T-cell (primary cell): ENCODE data around the gene COX4I1. TPM values are rescaled to one million over a fixed set of nuclear protein-coding genes. Genes with fewer than 3 reads are reported as not detected.

Source experiments
- ATAC-seq, 4 experiments: fragments of 200-7000 bp in 3 of 4; fragments of 150-1000 bp in 1 of 4; cut with Tn5 transposase; replicated peaks in 1 of 4; 1 replicate in 3 of 4; 2 replicates in 1 of 4; pipeline ENCODE4 v1.10.0; 2021; ENCODE audit warnings: moderate library complexity in 3 of 4, mild to moderate bottlenecking in 2 of 4, moderate number of reproducible peaks in 1 of 4
- CTCF ChIA-PET, 2 donors: fragments of 300-600 bp; sonication (Branson Sonifier 250); formaldehyde crosslinking; loops; one replicate each; lab custom pipeline; 2022; ENCODE audit warnings: antibody characterized with exemption in 2 of 2; lab: Charles Lee
- POLR2A ChIA-PET, 2 donors: fragments of 300-600 bp; sonication (Branson Sonifier 250); formaldehyde crosslinking; loops; one replicate each; lab custom pipeline; 2022; ENCODE audit warnings: antibody characterized with exemption in 2 of 2; lab: Charles Lee
- DNase-seq, 35 experiments: peaks; one replicate each; pipeline versions ENCODE4 v3.0.0 to v3.0.0-alpha.2; 2013 to 2023
- H3K27ac ChIP-seq: one replicate; pipeline ENCODE4 v1.5.1; 2013; ENCODE audit warnings: low read length
- H3K27me3 ChIP-seq, 2 experiments: replicated peaks in 1 of 2; 1 replicate in 1 of 2; 2 replicates in 1 of 2; pipeline versions ENCODE4 v1.6.1 to v1.7.0; 2013; ENCODE audit warnings: low read length in 1 of 2, mixed read lengths in 1 of 2; ENCODE audit not compliant: control insufficient read depth in 2 of 2, insufficient read depth in 2 of 2; ENCODE audit errors: extremely low read depth in 1 of 2
- H3K36me3 ChIP-seq, 2 donors: 1 replicate in 1 of 2; 2 replicates in 1 of 2; pipeline versions ENCODE4 v1.6.1 to v1.7.0; 2013; ENCODE audit warnings: low read length in 1 of 2; ENCODE audit not compliant: control insufficient read depth in 2 of 2, insufficient read depth in 1 of 2; ENCODE audit errors: extremely low read depth in 1 of 2
- H3K4me1 ChIP-seq, 2 experiments: 1 replicate in 1 of 2; 2 replicates in 1 of 2; pipeline versions ENCODE4 v1.6.1 to v1.7.0; 2013; ENCODE audit warnings: low read length in 2 of 2, mixed read lengths in 1 of 2; ENCODE audit not compliant: insufficient read depth in 2 of 2, control insufficient read depth in 1 of 2; ENCODE audit errors: extremely low read depth in 1 of 2
- H3K4me3 ChIP-seq, 2 donors: 1 replicate in 1 of 2; 2 replicates in 1 of 2; pipeline versions ENCODE4 v1.5.1 to v1.7.0; 2013; ENCODE audit warnings: mild to moderate bottlenecking in 2 of 2, low read length in 1 of 2, moderate library complexity in 1 of 2; ENCODE audit not compliant: control insufficient read depth in 1 of 2; ENCODE audit errors: extremely low read depth in 1 of 2
- H3K9me3 ChIP-seq: 2 replicates; pipeline ENCODE4 v1.7.0; 2013
- H3K27ac Mint-ChIP-seq, 2 donors: one replicate each; pipeline ENCODE4 v1.8.0; 2020 to 2021; ENCODE audit warnings: mild to moderate bottlenecking in 2 of 2, mixed read lengths in 2 of 2
- H3K27me3 Mint-ChIP-seq, 2 donors: one replicate each; pipeline ENCODE4 v1.8.0; 2021 to 2022; ENCODE audit warnings: mixed read lengths in 2 of 2
- H3K36me3 Mint-ChIP-seq: one replicate; pipeline ENCODE4 v1.8.0; 2021; ENCODE audit warnings: mixed read lengths
- H3K4me1 Mint-ChIP-seq, 3 donors: one replicate each; pipeline ENCODE4 v1.8.0; 2020 to 2022; ENCODE audit warnings: mixed read lengths in 3 of 3, mild to moderate bottlenecking in 1 of 3
- H3K4me3 Mint-ChIP-seq, 3 donors: one replicate each; pipeline ENCODE4 v1.8.0; 2020 to 2022; ENCODE audit warnings: mild to moderate bottlenecking in 3 of 3, mixed read lengths in 3 of 3, moderate library complexity in 3 of 3
- H3K9me3 Mint-ChIP-seq, 3 donors: one replicate each; pipeline ENCODE4 v1.8.0; 2020 to 2022; ENCODE audit warnings: mixed read lengths in 3 of 3
- WGBS: methylation state at CpG from one replicate; pipeline ENCODE4 v1.1.5; 2013; ENCODE audit warnings: missing lambda C conversion rate; ENCODE audit not compliant: insufficient coverage; 5-methylcytosine and 5-hydroxymethylcytosine counted together
- total RNA-seq, 35 experiments: library from RNA in 6 of 35; stranded (reverse) in 6 of 35; fragments of 120-200 nt in 1 of 35; gene quantifications; one replicate each; pipeline versions ENCODE4 v1.2.1 to v1.2.4 and lab custom pipeline; 2013 to 2026

Gene COX4I1
- total RNA-seq, 5 donors from 2014 or later (not counting 1 experiment from before 2014, with no cell fraction given): 542 to 606 (median 574) TPM

DNA sequence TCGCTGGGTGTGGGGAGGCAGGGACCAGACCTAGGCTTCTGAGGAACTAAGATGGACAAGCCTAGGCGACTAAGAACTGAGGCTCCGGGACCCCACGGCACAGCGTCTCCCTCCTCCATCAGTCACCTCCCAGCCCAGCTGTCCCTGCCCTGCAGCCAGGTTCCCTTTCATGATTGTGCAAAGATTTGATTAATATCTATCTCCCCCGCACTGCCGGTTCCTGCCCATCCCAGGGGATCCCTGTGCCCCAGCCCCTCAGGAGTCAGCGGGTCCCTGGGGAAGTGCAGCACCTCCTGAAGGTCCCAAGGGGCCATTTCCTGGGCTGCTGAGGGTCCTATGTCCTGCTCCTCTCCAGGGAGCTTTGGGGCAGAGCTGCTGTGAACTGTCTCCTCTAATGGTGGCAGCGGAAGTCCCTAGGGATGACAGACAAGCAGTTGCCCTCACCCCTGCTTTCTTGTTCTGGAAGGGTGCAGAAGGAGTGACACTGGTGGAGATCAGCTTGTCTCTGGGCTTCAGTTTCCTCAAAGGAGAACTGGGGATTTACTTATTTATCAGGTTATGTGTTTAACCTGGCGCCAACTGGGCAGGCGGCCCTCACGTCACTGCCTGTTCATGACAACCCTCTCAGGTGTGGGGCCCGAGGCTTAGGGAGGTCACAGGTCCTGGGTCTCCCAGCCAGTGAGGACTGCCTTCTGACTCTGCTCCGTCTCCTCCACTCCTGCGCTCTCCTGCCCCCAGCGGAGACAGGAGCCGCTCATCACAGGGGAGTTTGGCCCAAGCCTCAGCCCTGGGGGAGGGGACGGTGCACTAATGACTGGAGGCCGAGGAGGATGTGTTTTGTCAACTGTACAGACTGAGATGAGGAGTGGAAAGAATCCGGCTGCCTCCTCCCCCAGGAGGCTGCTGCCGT is 46.7 kb upstream of the COX4I1 start:
- no peak for DNase-seq
- H3K27ac Mint-ChIP-seq: no peak overlapping the region
- H3K4me3 Mint-ChIP-seq: peak overlapping the region in 1 of 3 donors; percentile 28
- ChIA-PET CTCF (interaction anchor here in 1 of 2 donors (0.6 kb wide), 1 partner anchor 67 kb away, joined by 8 read pairs; no protein-coding TSS in a partner anchor), POLR2A (interaction anchor here in 1 of 2 donors (0.5 to 0.6 kb wide), 2 partner anchors 161 to 1678 kb away, joined by 3 to 4 read pairs; no protein-coding TSS in a partner anchor)
- no peak for ATAC-seq
- H3K9me3 Mint-ChIP-seq: no peaks in the 10 kb centered on the region
- no peak overlapping the region for H3K4me3 ChIP-seq
- H3K4me1 ChIP-seq: peaks cover 0 to 17% of the 10 kb centered on the region in 2 experiments
- H3K9me3 ChIP-seq: no peaks in the 10 kb centered on the region
- peaks cover 0 to 61% of the 10 kb centered on the region in 2 experiments for H3K27me3 ChIP-seq
- H3K27ac ChIP-seq: no peak overlapping the region
- H3K36me3 Mint-ChIP-seq: no peaks in the 10 kb centered on the region
- H3K27me3 Mint-ChIP-seq: peaks cover 11 to 39% of the 10 kb centered on the region in 2 donors
- H3K36me3 ChIP-seq: no peaks in the 10 kb centered on the region
- 91% methylated on average over 15 of the region's 21 CpGs for WGBS
- H3K4me1 Mint-ChIP-seq: peaks cover 5 to 15% (median 6%) of the 10 kb centered on the region in 3 donors

GRCh38 chr16:85753559-85753958 is 45.9 kb upstream of the COX4I1 start:
- Mint-ChIP-seq H3K9me3 (no peaks in the 10 kb centered on the region), H3K4me1 (peaks cover 5 to 16% (median 6%) of the 10 kb centered on the region in 3 donors), H3K36me3 (no peaks in the 10 kb centered on the region), H3K4me3 (no peak overlapping the region), H3K27me3 (peaks cover 6 to 45% of the 10 kb centered on the region in 2 donors), H3K27ac (no peak overlapping the region)
- Histone ChIP-seq H3K27me3 (peaks cover 0 to 64% of the 10 kb centered on the region in 2 experiments), H3K4me3 (no peak overlapping the region), H3K27ac (no peak overlapping the region), H3K9me3 (no peaks in the 10 kb centered on the region), H3K4me1 (peaks cover 0 to 17% of the 10 kb centered on the region in 2 experiments), H3K36me3 (no peaks in the 10 kb centered on the region)
- CTCF ChIA-PET: no interaction called here
- WGBS: 100% methylated on average over 1 of the region's 6 CpGs
- POLR2A ChIA-PET: no interaction called here
- no peak for ATAC-seq
- no peak for DNase-seq

GRCh38 chr16:85753976-85754375 is 45.5 kb upstream of the COX4I1 start:
- H3K27ac Mint-ChIP-seq: no peak overlapping the region
- CTCF ChIA-PET: no interaction called here

GRCh38 chr16:85754413-85754812 is 45.1 kb upstream of the COX4I1 start:
- peaks cover 8 to 23% (median 15%) of the 10 kb centered on the region in 3 donors for H3K4me1 Mint-ChIP-seq
- H3K9me3 ChIP-seq: no peaks in the 10 kb centered on the region
- WGBS: 73% methylated on average over 4 of the region's 7 CpGs
- ATAC-seq (no peak), DNase-seq (no peak)
- H3K27ac ChIP-seq: no peak overlapping the region
- POLR2A ChIA-PET: no interaction called here
- H3K36me3 Mint-ChIP-seq: no peaks in the 10 kb centered on the region
- no peaks in the 10 kb centered on the region for H3K9me3 Mint-ChIP-seq
- H3K27me3 Mint-ChIP-seq: peaks cover 13 to 51% of the 10 kb centered on the region in 2 donors
- H3K27me3 ChIP-seq: peaks cover 0 to 70% of the 10 kb centered on the region in 2 experiments
- no peaks in the 10 kb centered on the region for H3K36me3 ChIP-seq
- no peak overlapping the region for H3K4me3 ChIP-seq
- H3K4me3 Mint-ChIP-seq: no peak overlapping the region
- H3K4me1 ChIP-seq: peaks cover 0 to 24% of the 10 kb centered on the region in 2 experiments
- no peak overlapping the region for H3K27ac Mint-ChIP-seq
- CTCF ChIA-PET: no interaction called here

More at GRCh38 chr16:85753976-85754375, 45.5 kb upstream of the COX4I1 start:
- H3K9me3 Mint-ChIP-seq: no peaks in the 10 kb centered on the region
- Histone ChIP-seq H3K4me1 (peaks cover 0 to 20% of the 10 kb centered on the region in 2 experiments), H3K36me3 (no peaks in the 10 kb centered on the region), H3K9me3 (no peaks in the 10 kb centered on the region), H3K4me3 (no peak overlapping the region), H3K27me3 (peaks cover 0 to 68% of the 10 kb centered on the region in 2 experiments), H3K27ac (no peak overlapping the region)
- DNase-seq (no peak), ATAC-seq (no peak)
- H3K4me3 Mint-ChIP-seq: no peak overlapping the region
- no peaks in the 10 kb centered on the region for H3K36me3 Mint-ChIP-seq
- H3K27me3 Mint-ChIP-seq: peaks cover 9 to 49% of the 10 kb centered on the region in 2 donors
- 70% methylated on average over 3 of the region's 7 CpGs for WGBS
- POLR2A ChIA-PET: no interaction called here
- H3K4me1 Mint-ChIP-seq: peaks cover 5 to 19% (median 11%) of the 10 kb centered on the region in 3 donors

GRCh38 chr16:85755929-85756768 is 43.3 kb upstream of the COX4I1 start:
- POLR2A ChIA-PET: no interaction called here
- H3K27me3 Mint-ChIP-seq: peaks cover 13 to 50% of the 10 kb centered on the region in 2 donors
- H3K4me1 Mint-ChIP-seq: peaks cover 3 to 23% (median 10%) of the 10 kb centered on the region in 3 donors
- Histone ChIP-seq H3K4me3 (no peak overlapping the region), H3K4me1 (peaks cover 0 to 13% of the 10 kb centered on the region in 2 experiments), H3K9me3 (no peaks in the 10 kb centered on the region), H3K27me3 (peaks cover 0 to 69% of the 10 kb centered on the region in 2 experiments), H3K27ac (no peak overlapping the region), H3K36me3 (no peaks in the 10 kb centered on the region)
- CTCF ChIA-PET: no interaction called here
- DNase-seq (no peak), ATAC-seq (no peak)
- 76% methylated on average over 21 of the region's 25 CpGs for WGBS
- H3K4me3 Mint-ChIP-seq: no peak overlapping the region
- no peaks in the 10 kb centered on the region for H3K9me3 Mint-ChIP-seq
- H3K27ac Mint-ChIP-seq: peak overlapping the region in 1 of 2 donors; percentile 65
- H3K36me3 Mint-ChIP-seq: no peaks in the 10 kb centered on the region

- CTCF ChIA-PET: no interaction called here
- 60% methylated on average over 2 of the region's 7 CpGs for WGBS
- peaks cover 13 to 41% of the 10 kb centered on the region in 2 donors for H3K27me3 Mint-ChIP-seq
- H3K27ac ChIP-seq: no peak overlapping the region
- peaks cover 3 to 22% (median 10%) of the 10 kb centered on the region in 3 donors for H3K4me1 Mint-ChIP-seq
- H3K9me3 ChIP-seq: no peaks in the 10 kb centered on the region
- H3K36me3 ChIP-seq: no peaks in the 10 kb centered on the region
- H3K4me3 Mint-ChIP-seq: no peak overlapping the region
- H3K36me3 Mint-ChIP-seq: no peaks in the 10 kb centered on the region
- DNase-seq (no peak), ATAC-seq (no peak)
- peaks cover 0 to 63% of the 10 kb centered on the region in 2 experiments for H3K27me3 ChIP-seq
- peak overlapping the region in 1 of 2 donors; percentile 31 for H3K27ac Mint-ChIP-seq
- no peaks in the 10 kb centered on the region for H3K9me3 Mint-ChIP-seq
- peaks cover 0 to 7% of the 10 kb centered on the region in 2 experiments for H3K4me1 ChIP-seq
- no peak overlapping the region for H3K4me3 ChIP-seq
- POLR2A ChIA-PET: no interaction called here
Measured at GRCh38 chr16:85757341-85757822, 42.1 kb upstream of the COX4I1 start.
